ENCODE data around the gene MS4A10. TPM values are rescaled to one million over a fixed set of nuclear protein-coding genes. Genes with fewer than 3 reads are reported as not detected.

Gene MS4A10
- total and polyA plus RNA-seq, 4 donors = not detected

DNA sequence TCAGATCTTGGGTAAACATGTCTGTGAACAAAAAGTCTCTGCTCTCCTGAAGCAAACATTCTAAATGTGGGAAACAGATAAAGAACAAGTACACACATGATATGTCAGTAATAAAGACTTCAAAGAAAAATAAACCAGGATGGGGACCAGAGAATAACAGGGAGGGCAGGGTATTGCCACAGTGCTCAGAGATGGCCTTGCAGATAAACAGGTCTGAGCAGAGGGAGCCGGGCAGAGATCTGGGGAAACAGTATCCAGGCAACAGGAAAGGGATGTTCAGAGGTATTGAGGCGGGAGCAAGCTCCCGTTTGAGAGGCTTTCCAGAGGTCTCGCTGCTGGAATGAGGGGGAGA is 59.7 kb downstream of the MS4A10 start:
- no peak overlapping the region for H3K9ac ChIP-seq (ENCODE audit: low read depth in 1 of 2, low read length in 2 of 2)
- H3K27ac ChIP-seq (ENCODE audit: low read depth in 1 of 2, low read length in 2 of 2) = no peak overlapping the region
- H3K4me1 ChIP-seq (ENCODE audit: control insufficient read depth in 4 of 4, insufficient read depth in 4 of 4, low read length in 3 of 4) = peaks cover 4 to 28% (median 19%) of the 10 kb centered on the region in 4 donors
- H3K4me3 ChIP-seq (ENCODE audit: low read depth in 1 of 3, low read length in 3 of 3) = no peak overlapping the region
- WGBS = 58% methylated on average over 4 of the region's 4 CpGs
- TF ChIP-seq RXRA (IDR thresholded peaks at IDR 0.05) (no peak), GABPA (IDR thresholded peaks at IDR 0.05 in 1 of 2, conservative IDR thresholded peaks at IDR 0.05 in 1 of 2) (no peak), HNF4A (conservative IDR thresholded peaks at IDR 0.05) (no peak), SP1 (IDR thresholded peaks at IDR 0.05) (no peak), FOXA1 (IDR thresholded peaks at IDR 0.05) (no peak), MAX (IDR thresholded peaks at IDR 0.05) (no peak), TAF1 (conservative IDR thresholded peaks at IDR 0.05) (no peak), EGR1 (IDR thresholded peaks at IDR 0.05; ENCODE audit: low read depth in 2 of 2) (no peak), YY1 (IDR thresholded peaks at IDR 0.05) (no peak), REST (IDR thresholded peaks at IDR 0.05) (no peak), ATF3 (IDR thresholded peaks at IDR 0.05) (no peak), FOXA2 (IDR thresholded peaks at IDR 0.05) (no peak), JUND (IDR thresholded peaks at IDR 0.05) (no peak), NR2F2 (IDR thresholded peaks at IDR 0.05) (no peak), HNF4G (IDR thresholded peaks at IDR 0.05) (no peak), RAD21 (IDR thresholded peaks at IDR 0.05) (no peak)
- TF ChIP-seq, protein P1, sequence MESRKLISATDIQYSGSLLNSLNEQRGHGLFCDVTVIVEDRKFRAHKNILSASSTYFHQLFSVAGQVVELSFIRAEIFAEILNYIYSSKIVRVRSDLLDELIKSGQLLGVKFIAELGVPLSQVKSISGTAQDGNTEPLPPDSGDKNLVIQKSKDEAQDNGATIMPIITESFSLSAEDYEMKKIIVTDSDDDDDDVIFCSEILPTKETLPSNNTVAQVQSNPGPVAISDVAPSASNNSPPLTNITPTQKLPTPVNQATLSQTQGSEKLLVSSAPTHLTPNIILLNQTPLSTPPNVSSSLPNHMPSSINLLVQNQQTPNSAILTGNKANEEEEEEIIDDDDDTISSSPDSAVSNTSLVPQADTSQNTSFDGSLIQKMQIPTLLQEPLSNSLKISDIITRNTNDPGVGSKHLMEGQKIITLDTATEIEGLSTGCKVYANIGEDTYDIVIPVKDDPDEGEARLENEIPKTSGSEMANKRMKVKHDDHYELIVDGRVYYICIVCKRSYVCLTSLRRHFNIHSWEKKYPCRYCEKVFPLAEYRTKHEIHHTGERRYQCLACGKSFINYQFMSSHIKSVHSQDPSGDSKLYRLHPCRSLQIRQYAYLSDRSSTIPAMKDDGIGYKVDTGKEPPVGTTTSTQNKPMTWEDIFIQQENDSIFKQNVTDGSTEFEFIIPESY (IDR thresholded peaks at IDR 0.05) = no peak
- TF ChIP-seq, protein P2, sequence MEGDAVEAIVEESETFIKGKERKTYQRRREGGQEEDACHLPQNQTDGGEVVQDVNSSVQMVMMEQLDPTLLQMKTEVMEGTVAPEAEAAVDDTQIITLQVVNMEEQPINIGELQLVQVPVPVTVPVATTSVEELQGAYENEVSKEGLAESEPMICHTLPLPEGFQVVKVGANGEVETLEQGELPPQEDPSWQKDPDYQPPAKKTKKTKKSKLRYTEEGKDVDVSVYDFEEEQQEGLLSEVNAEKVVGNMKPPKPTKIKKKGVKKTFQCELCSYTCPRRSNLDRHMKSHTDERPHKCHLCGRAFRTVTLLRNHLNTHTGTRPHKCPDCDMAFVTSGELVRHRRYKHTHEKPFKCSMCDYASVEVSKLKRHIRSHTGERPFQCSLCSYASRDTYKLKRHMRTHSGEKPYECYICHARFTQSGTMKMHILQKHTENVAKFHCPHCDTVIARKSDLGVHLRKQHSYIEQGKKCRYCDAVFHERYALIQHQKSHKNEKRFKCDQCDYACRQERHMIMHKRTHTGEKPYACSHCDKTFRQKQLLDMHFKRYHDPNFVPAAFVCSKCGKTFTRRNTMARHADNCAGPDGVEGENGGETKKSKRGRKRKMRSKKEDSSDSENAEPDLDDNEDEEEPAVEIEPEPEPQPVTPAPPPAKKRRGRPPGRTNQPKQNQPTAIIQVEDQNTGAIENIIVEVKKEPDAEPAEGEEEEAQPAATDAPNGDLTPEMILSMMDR (IDR thresholded peaks at IDR 0.05; ENCODE audit: low read depth, low read length, missing input control) = no peak
- H3K9me3 ChIP-seq (ENCODE audit: control insufficient read depth in 4 of 4, low read length in 3 of 4) = no peaks in the 10 kb centered on the region
- H3K27me3 ChIP-seq (ENCODE audit: control insufficient read depth in 4 of 4, insufficient read depth in 4 of 4, low read length in 3 of 4) = no peaks in the 10 kb centered on the region
- DNase-seq (ENCODE audit: low spot score) = no peak
- peaks cover 0 to 18% (median 0%) of the 10 kb centered on the region in 4 donors for H3K36me3 ChIP-seq (ENCODE audit: control insufficient read depth in 4 of 4, insufficient read depth in 3 of 4, low read depth in 1 of 4, low read length in 3 of 4)
